ENCODE results near the gene RHOBTB3.

DNA sequence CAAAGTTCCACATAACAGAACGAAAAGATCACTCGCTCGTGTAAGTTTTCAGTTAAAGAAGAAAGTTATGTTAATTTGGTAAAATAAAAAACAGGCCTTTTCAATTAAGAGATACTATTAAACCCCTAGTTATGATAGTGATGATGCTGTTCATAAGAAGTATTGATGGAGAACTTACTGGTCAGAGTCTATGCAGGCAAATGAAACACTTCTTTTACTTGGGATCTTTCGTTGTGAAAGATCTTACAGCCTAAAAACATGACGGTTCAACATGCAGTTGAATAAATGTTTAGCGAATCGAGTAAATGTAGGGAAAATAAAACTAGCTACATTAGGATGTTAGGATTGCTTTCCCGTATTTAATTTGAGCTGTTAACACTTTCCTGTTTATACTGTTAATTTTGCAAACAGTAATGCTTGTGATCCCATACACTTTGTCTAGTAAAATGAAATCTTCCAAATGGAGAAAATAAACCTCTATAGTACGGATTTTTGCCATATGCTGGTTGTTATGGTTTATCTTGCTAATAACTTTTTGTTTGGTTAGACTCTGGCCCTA, 2.0 kb downstream of the RHOBTB3 start:
- TF ChIP-seq, protein P1, sequence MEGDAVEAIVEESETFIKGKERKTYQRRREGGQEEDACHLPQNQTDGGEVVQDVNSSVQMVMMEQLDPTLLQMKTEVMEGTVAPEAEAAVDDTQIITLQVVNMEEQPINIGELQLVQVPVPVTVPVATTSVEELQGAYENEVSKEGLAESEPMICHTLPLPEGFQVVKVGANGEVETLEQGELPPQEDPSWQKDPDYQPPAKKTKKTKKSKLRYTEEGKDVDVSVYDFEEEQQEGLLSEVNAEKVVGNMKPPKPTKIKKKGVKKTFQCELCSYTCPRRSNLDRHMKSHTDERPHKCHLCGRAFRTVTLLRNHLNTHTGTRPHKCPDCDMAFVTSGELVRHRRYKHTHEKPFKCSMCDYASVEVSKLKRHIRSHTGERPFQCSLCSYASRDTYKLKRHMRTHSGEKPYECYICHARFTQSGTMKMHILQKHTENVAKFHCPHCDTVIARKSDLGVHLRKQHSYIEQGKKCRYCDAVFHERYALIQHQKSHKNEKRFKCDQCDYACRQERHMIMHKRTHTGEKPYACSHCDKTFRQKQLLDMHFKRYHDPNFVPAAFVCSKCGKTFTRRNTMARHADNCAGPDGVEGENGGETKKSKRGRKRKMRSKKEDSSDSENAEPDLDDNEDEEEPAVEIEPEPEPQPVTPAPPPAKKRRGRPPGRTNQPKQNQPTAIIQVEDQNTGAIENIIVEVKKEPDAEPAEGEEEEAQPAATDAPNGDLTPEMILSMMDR (conservative IDR thresholded peaks at IDR 0.05), result no peak
- TF ChIP-seq ZFX (IDR thresholded peaks at IDR 0.05), result no peak
